ENCODE data around the gene COMMD10. TPM values are rescaled to one million over a fixed set of nuclear protein-coding genes. Genes with fewer than 3 reads are reported as not detected.

Gene COMMD10
- total RNA-seq, 2 experiments from 2014 or later, result 16.7 to 20.8 TPM

GRCh38 chr5:116062352-116062751 lies 22.5 kb upstream of the COMMD10 start:
- CTCF ChIA-PET, result no interaction called here
- intact Hi-C loops (cut with micrococcal nuclease), result no loop called here
- DNase-seq, result no peak

DNA sequence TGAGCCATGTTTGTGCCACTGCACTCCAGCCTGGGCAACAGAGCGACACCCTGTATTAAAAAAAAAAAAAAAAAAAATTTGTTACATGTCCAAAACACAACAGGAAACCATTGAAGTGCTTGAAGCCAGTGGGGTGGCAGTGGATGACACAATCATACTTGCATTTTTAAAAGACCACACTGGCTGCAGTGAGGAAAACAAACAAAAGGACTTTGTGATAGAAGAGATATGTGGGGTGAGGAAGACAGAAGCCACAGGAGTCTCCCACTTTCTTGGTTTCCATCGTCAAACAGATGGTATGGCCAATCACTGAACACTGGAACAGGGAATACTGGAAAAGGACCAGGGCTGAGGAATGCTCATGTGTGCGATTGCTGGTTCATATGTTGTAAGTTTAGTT lies 20.9 kb upstream of the COMMD10 start:
- peaks cover 9% of the 10 kb centered on the region for H3K27me3 Mint-ChIP-seq
- TF ChIP-seq, protein P1, sequence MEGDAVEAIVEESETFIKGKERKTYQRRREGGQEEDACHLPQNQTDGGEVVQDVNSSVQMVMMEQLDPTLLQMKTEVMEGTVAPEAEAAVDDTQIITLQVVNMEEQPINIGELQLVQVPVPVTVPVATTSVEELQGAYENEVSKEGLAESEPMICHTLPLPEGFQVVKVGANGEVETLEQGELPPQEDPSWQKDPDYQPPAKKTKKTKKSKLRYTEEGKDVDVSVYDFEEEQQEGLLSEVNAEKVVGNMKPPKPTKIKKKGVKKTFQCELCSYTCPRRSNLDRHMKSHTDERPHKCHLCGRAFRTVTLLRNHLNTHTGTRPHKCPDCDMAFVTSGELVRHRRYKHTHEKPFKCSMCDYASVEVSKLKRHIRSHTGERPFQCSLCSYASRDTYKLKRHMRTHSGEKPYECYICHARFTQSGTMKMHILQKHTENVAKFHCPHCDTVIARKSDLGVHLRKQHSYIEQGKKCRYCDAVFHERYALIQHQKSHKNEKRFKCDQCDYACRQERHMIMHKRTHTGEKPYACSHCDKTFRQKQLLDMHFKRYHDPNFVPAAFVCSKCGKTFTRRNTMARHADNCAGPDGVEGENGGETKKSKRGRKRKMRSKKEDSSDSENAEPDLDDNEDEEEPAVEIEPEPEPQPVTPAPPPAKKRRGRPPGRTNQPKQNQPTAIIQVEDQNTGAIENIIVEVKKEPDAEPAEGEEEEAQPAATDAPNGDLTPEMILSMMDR (IDR thresholded peaks at IDR 0.05), result no peak
- ATAC-seq (no peak), DNase-seq (no peak)
- no peak overlapping the region for H3K27ac Mint-ChIP-seq
- POLR2A ChIA-PET, result no interaction called here
- no peaks in the 10 kb centered on the region for H3K4me1 Mint-ChIP-seq (ENCODE audit: low read depth)
- H3K4me3 Mint-ChIP-seq, result no peak overlapping the region
- no peaks in the 10 kb centered on the region for H3K9me3 Mint-ChIP-seq
- CTCF ChIA-PET, result no interaction called here
- intact Hi-C loops (cut with micrococcal nuclease), result no loop called here
- H3K36me3 Mint-ChIP-seq (ENCODE audit: low read depth), result no peaks in the 10 kb centered on the region

More at GRCh38 chr5:116062352-116062751, 22.5 kb upstream of the COMMD10 start:
- no peak overlapping the region for H3K27ac Mint-ChIP-seq
- POLR2A ChIA-PET, result no interaction called here
- H3K27me3 Mint-ChIP-seq, result peaks cover 11% of the 10 kb centered on the region
- H3K4me1 Mint-ChIP-seq (ENCODE audit: low read depth), result no peaks in the 10 kb centered on the region
- no peaks in the 10 kb centered on the region for H3K9me3 Mint-ChIP-seq
- no peaks in the 10 kb centered on the region for H3K36me3 Mint-ChIP-seq (ENCODE audit: low read depth)
- no peak for ATAC-seq
- TF ChIP-seq, protein P1 (IDR thresholded peaks at IDR 0.05), result no peak
- H3K4me3 Mint-ChIP-seq, result no peak overlapping the region

DNA sequence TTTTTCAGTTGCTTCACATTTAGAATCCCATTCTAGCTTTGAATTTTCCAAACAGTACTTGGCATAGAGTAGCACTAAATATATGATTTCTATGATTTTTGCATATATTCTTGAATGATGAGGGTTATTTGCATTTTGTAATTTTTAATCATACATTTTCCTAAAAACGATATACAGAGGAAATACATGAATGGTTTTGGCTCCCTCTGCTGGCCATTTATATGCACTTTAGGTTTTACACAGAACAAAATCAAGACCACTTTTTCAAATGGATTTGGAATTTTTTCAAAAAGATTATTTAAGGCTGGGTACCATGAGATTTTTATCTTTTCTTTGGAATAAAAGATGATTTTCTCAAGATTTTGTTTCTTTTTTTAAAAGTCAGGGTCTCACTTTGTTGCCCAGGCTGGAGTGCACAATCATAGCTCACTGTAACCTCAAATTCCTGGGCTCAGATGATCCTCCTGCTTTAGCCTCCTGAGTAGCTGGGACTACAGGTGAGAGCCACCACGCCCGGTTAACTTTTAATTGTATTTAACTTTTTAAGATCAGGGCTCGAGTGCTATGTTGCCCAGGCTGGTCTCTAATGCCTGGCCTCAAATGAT lies 16.7 kb upstream of the COMMD10 start:
- peak; percentile 63 for DNase-seq

DNA sequence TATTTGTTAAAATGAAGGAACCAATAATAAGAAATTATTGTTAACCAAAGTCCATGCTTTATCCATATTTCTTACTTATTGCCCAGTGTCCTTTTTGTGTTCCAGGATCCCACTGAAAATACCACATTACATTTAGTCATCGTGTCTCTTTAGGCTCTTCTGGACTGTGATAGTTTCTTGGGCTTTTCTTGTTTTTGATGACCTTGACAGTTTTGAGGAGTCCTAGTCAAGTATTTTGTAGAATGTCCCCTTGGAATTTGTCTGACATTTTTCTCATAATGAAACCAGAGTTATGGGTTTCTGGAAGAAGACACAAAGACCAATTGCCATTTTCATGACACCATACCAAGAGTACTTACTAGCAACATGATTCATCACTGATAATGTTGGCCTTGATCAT lies 13.6 kb upstream of the COMMD10 start:
- Mint-ChIP-seq H3K27me3 (peaks cover 19% of the 10 kb centered on the region), H3K9me3 (no peaks in the 10 kb centered on the region), H3K27ac (no peak overlapping the region), H3K4me1 (ENCODE audit: low read depth) (peaks cover 13% of the 10 kb centered on the region), H3K36me3 (ENCODE audit: low read depth) (no peaks in the 10 kb centered on the region), H3K4me3 (no peak overlapping the region)
- no peak for DNase-seq
- intact Hi-C loops (cut with micrococcal nuclease), result no loop called here
- ChIA-PET CTCF (interaction anchor here (0.9 kb wide), 1 partner anchor 436 kb away, joined by 3 read pairs; no protein-coding TSS in a partner anchor), POLR2A (no interaction called here)
- TF ChIP-seq, protein P1 (IDR thresholded peaks at IDR 0.05), result no peak
- ATAC-seq, result no peak

More for the DNA sequence above, 16.7 kb upstream of the COMMD10 start:
- TF ChIP-seq, protein P1 (IDR thresholded peaks at IDR 0.05), result peak; percentile 80
- no peak for ATAC-seq
- H3K27ac Mint-ChIP-seq, result no peak overlapping the region
- ChIA-PET POLR2A (no interaction called here), CTCF (interaction anchor here (0.6 to 2.1 kb wide), 21 partner anchors 8 to 759 kb away, joined by 3 to 18 read pairs (median 3); partner anchors contain the start of gene LVRN)
- H3K4me1 Mint-ChIP-seq (ENCODE audit: low read depth), result no peaks in the 10 kb centered on the region
- no peak overlapping the region for H3K4me3 Mint-ChIP-seq
- H3K9me3 Mint-ChIP-seq, result no peaks in the 10 kb centered on the region
- peaks cover 20% of the 10 kb centered on the region for H3K27me3 Mint-ChIP-seq
- intact Hi-C loops (cut with micrococcal nuclease), result loop anchor here (2.0 to 5.0 kb wide), 2 partner anchors 231 to 433 kb away; no protein-coding TSS in a partner anchor
- no peaks in the 10 kb centered on the region for H3K36me3 Mint-ChIP-seq (ENCODE audit: low read depth)

GRCh38 chr5:116075191-116075831 lies 9.5 kb upstream of the COMMD10 start:
- H3K27me3 Mint-ChIP-seq, result peaks cover 11% of the 10 kb centered on the region
- H3K4me1 Mint-ChIP-seq (ENCODE audit: low read depth), result peaks cover 24% of the 10 kb centered on the region
- no peaks in the 10 kb centered on the region for H3K9me3 Mint-ChIP-seq
- CTCF ChIA-PET, result interaction anchor here (2.0 kb wide), 1 partner anchor 7 kb away, joined by 18 read pairs; no protein-coding TSS in a partner anchor
- intact Hi-C loops (cut with micrococcal nuclease), result no loop called here
- TF ChIP-seq, protein P1 (IDR thresholded peaks at IDR 0.05), result no peak
- peaks cover 2% of the 10 kb centered on the region for H3K36me3 Mint-ChIP-seq (ENCODE audit: low read depth)
- H3K4me3 Mint-ChIP-seq, result peak overlapping the region; percentile 43
- DNase-seq (peak; percentile 48), ATAC-seq (peak; percentile 34)
- POLR2A ChIA-PET, result interaction anchor here (1.3 to 2.2 kb wide), 2 partner anchors 10 to 234 kb away, joined by 3 to 17 read pairs; partner anchors contain the start of genes AP3S1, ATG12 and COMMD10
- H3K27ac Mint-ChIP-seq, result peak overlapping the region; percentile 63
